Right lung (tissue), 5 donors: Measurements from ENCODE around the gene RAD9A. TPM values are rescaled to one million over a fixed set of nuclear protein-coding genes. Genes with fewer than 3 reads are reported as not detected.

ENCODE experiments used
- DNase-seq, 2 donors: peaks; one replicate each; pipeline ENCODE4 v3.0.0-alpha.2; 2013
- polyA plus RNA-seq, 5 donors: library from polyadenylated mRNA; unstranded; fragments of 120-200 nt; gene quantifications; one replicate each; pipeline versions ENCODE4 v1.2.1 to v1.2.3, GENCODE V29; 2013; ENCODE audit warnings: inconsistent platforms in 1 of 5, low replicate concordance in 1 of 5; ENCODE audit not compliant: insufficient read length in 5 of 5, insufficient read depth in 1 of 5

Gene RAD9A
- polyA plus RNA-seq, 5 donors = 18.4 to 30.8 (median 24.2) TPM

GRCh38 chr11:67373648-67374570, 17.9 kb upstream of the RAD9A start:
- peak in 1 of 2 donors; percentile 62 for DNase-seq

- DNase-seq = no peak
Observed at GRCh38 chr11:67374571-67375281, 17.1 kb upstream of the RAD9A start.

- no peak for DNase-seq
Observed at GRCh38 chr11:67375320-67376055, 16.3 kb upstream of the RAD9A start.

DNA sequence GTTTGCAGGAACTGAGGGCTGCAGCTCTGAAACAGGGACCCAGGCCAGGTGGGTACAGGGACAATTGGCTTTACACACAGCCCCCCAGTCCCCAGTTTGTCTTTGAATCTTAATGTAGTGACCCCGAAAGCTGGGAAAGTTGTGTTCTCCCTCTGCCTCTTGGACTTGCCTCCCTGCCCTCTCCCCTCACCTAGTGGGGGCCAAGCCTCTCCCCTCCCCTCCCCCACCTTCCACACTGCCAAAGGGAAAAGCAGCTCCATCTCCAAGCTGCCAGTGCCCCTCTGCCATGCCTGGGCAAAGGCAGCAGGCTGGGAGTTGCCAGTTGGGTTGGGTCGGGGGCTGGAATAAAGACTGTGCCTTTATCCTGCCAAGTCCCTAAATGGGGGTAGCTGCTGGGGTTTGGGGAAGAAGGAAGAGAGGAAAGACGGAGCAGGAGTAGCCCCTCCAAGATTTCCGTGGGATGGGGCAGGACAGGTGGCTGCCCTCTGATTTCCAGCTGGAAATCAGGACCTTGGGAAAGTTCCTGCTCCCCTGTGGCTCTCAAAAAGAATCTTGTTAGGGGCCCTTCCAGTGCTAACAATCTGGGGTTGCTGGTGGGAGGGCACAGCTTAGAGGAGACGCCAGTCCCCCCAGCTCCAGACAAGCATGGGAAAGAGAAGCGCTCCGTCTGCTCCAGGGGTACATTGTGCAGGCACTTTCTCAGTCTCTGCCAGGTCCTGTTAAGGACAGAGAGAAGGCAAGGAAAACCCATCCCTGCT, 15.5 kb upstream of the RAD9A start:
- DNase-seq = no peak

DNA sequence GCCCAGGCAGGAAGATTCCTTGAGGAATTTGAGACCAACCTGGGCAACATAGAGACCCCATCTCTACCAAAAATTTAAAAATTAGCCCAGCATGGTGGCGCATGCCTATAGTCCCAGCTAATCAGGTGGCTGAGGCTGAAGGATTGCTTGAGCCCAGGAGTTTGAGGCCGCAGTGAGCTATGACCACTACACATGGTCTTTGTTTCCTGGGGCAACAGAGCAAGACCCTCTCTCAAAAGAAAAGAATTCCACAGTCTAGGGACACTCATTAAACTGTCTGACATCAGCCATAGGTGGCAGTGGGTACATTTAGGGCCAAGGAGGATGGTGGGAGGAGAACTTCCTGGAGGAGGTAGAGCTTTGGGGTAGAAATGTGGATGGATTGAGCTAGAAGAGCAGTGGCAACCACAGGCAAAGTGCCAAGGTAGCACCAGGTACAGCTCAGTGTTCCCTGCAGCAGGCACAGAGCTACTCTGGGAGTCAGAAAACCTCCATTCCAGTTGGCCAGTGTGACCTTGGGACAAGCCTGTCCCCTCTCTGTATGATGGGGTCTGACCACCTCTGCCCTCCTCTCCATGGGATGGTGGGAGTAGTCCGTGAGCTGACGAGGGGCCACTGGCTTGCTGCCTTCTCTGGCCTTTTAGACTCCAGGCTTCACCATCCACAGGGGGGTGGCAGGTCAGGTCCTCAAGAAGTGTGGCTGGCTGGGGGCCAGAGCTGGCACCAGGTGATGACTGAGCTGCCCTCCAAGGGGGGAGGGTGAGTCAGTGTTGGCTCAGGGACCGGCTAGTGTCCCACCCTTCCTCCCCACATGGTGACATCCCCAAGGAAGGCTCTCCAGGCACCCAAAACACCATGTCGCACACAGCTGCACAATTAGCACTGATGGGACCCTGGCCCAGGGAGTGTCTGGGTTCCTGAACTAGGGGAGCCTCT, 14.6 kb upstream of the RAD9A start:
- no peak for DNase-seq

- no peak for DNase-seq
Observed at GRCh38 chr11:67378544-67378943, 13.2 kb upstream of the RAD9A start.

GRCh38 chr11:67379061-67380058, 12.4 kb upstream of the RAD9A start:
- no peak for DNase-seq

DNA sequence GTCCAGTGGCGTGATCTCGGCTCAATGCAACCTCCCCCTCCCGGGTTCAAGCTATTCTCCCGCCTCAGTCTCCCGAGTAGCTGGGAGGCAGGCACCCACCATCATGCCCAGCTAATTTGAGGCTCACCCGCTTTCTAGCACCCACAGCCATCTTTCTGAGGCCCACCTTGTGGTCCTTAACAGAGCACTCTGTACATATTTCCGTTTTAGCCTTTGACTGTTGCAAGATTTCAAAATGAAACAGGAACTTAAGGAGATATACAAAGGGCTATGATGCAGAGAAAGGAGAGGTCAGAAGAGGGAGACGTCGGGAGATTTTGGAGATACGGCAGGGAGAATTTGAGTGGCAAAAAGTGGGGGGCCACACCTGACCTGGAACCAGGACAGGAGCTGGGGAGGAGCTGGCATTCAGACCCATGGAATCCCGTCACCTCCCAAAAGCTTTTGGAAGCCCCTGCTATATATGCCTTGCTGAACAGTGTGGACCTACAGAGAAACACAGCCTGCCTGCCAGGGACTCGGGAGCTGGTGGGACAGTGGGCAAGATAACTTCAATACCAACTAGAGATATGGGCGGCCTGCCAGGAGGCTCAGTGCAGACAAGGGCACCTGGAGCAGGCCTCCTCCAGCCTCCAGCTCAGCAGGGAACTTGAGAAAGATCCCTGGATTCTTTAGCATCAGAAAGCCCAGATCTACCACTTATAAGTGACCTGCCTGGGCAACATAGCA, 10.4 kb upstream of the RAD9A start:
- no peak for DNase-seq

- peak in 1 of 2 donors; percentile 70 for DNase-seq
Observed at GRCh38 chr11:67382276-67383136, 9.3 kb upstream of the RAD9A start.

GRCh38 chr11:67384851-67385366, 6.9 kb upstream of the RAD9A start:
- DNase-seq = no peak

DNA sequence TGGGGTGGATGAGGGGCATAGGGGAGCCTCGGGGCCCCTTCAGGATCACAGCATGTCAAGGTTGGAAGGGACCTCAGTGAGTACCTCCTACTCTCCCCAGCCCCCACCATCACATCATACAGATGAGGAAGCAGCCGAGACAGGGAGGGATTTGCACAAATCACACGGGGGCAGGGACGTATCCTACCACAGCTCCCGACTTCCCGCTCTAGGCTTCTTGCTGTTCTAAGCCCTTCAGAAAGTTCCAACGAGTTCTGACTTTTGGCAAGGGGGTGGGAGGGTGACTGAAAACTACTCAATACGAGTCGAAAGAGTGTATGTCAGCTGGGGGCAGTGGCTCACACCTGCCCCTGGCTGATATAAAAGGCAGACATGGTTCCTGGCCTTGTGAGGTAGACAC, 4.7 kb upstream of the RAD9A start:
- DNase-seq = no peak

GRCh38 chr11:67387518-67387917, 4.3 kb upstream of the RAD9A start:
- DNase-seq = no peak

DNA sequence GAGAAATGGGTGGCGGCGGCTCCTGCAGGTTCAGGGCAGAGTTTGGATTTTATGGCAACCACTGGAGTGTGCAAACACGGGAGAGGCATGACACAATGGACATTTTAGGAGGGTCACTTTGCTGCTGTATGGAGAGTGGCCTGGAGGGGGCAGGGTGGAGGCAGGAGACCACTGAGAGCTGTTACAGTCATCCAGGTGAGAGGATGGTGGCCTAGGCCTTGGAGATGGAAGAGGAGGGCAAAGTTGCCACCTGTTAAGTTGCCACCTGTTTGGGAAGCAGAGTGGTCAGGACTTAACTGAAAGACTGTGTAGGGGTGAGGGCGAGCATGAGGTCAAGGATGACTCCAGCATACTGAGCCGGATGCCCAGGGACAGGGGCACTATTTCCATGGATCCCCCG, 2.3 kb upstream of the RAD9A start:
- DNase-seq = no peak

- no peak for DNase-seq
Observed at GRCh38 chr11:67390947-67391303, 861 bp upstream of the RAD9A start.

DNA sequence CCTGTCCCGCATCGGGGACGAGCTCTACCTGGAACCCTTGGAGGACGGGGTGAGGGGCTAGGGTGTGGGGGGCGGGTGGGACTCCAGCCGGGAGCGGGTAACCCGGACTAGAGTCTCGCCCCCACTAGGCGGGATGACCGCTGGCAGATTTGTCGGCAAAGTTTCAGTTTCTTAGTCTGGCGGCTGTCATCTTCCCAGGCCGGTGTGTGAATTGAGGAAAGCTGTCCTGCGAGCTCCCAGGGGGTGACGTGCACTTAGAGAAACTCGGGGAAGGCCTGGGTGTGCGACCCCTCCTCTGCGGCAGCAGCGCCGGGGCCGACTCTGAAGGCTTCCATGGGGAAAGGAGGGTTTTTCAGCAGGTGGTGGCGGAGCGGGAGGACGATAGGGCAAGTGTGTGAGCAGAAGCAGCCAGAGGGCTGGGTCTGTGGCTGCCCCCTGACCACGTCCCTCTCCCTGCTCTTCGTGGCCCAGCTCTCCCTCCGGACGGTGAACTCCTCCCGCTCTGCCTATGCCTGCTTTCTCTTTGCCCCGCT, 463 bp downstream of the RAD9A start:
- DNase-seq = no peak

- DNase-seq = no peak
Observed at GRCh38 chr11:67393437-67393836, 1.7 kb downstream of the RAD9A start.

DNA sequence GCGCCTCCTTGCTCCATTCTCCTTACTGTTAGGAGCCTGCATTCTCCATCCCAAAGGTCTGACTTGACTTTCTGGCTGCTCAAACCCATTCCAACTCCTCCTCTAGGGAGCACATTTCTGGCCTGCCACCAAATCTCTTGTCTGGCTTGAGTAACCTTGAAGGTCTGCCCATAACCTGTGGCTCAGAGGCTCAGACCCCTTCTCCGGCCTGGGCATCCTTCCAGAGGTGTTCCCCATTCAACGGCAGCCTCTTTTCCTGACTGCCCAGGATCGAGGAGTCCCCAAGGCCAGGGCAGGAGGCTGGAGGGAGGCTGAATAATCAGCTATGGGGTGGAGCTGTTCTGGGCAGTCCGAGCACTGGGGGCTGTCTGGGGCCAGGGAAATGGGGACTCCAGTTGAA, 2.2 kb downstream of the RAD9A start:
- no peak for DNase-seq
